Stimulated activated CD4-positive, alpha-beta T cell treated with anti-CD3 and anti-CD28 coated beads, Interleukin-4, amount 100 ng/mL, for 1 hour (primary cell): ENCODE results near the gene MFSD11.
"Not testable (repeated sequence)": the region's sequence is repeated elsewhere in the genome, so short reads cannot be mapped to it uniquely, and the experiment has no call there.

Experiments used
- DNase-seq: peaks from one replicate; pipeline ENCODE4 v3.0.0-alpha.2; 2020

Gene MFSD11

DNA sequence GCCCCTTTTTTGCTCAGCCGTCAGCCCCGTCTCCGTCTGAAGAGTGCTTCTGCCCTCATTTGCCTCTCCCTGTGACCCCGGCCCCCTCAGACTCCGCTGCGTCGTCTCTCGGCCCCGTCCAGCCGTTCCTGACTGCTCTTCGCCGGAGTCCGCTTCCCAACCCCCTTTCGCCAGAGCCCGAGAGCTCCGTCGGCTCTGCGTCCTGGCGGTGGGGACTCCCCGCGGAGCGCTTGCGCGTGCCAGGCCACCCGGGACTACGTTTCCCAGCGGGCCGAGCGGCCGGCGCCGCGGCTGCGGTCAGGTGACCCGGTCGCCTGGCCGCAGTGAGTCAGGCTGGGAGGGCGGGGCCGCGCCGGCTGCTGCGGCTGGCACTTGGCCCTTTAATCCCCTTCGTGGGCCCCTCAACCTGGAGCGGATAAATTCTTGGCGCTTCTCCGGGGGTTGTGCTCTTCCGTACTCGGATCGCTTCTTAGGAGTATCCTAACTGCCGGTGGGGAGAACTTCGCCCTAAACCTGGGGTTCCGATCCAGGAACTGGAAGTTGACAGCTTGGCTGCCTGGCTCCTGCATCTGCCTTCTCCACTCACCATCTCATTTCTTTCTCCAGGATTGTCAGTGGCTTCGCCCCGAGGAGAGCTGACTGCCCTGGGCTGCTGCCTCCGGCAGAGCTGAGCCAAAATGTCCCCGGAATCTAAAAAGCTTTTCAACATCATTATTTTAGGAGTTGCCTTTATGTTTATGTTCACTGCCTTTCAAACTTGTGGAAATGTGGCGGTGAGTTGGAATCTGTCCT, at the start of gene MFSD11:
Gene MFSD11 (plus strand): TSS at position 444 of the 792 bp plus-strand sequence. CDS start 234 bp downstream, at position 678.
- peak; percentile 93 for DNase-seq

DNA sequence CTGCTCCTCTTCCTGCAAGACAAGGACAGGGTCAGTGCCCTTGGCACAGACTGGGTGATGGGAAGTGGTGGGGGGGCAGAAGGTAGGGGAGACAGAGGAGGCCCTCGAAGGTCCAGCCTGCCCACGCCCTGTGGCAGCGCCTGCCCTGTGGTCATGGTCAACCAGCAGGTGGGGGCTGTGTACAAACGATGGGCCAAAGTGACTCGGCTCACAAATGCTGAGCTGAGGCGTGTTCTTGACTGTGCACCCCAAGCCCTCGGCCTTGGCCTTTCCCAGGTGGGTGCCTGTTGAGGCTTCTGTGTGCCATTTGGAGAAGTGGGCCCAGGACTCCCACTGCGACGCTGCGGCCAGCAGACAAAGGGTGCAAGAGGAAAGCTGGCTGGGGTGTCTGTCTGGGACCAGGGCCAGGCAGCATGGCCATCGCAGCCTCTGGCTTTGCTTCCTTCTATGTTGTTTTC, 49.7 kb upstream of the MFSD11 start:
- DNase-seq, result no peak

DNA sequence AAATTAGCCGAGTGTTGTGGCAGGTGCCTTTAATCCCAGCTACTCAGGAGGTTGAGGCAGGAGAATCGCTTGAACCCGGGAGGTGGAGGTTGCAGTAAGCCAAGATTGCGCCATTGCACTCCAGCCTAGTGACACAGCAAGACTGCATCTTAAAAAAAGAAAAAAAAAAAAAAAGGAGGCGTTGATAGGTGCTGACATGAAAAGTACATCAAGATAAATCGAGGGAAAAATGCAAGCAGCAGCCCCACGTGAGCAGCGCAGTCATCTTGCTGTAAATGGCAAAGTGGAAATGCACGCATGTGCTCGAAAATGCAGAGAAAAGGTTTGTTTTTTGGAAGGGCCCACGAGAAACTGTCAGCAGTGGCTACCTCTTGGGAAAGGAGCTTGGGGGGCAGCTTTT, 48.1 kb upstream of the MFSD11 start:
- DNase-seq, result no peak

DNA sequence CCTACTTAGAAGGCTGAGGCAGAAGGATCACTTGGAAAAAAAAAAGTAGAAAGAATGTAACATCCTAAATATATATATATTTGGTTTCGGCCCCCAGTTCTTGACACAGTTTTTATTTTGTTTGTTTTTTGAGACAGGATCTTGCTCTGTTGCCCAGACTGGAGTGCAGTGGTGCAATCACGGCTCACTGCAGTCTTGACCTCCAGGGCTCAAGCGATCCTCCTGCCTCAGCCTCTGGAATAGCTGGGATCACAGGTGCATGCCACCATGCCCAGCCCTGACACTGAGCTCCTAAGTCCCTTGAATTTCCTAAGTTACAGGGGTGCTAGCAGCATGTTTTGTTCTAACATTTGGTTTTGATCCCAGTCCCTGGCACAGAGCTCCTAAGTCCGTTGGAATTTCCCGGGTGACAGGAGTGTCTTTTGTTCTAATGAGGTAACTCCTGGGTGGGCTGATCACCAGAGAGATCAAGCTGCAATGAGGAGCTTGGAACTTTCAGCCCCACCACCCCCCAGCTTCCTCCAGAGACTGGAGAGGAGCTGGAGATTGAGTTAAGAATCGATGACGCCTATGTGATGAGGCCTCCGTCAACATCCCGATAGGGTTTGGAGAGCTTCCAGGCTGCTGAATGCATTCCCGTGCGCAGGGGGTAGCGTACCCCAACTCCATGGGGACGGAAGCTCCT, 47.2 kb upstream of the MFSD11 start:
- no peak for DNase-seq

DNA sequence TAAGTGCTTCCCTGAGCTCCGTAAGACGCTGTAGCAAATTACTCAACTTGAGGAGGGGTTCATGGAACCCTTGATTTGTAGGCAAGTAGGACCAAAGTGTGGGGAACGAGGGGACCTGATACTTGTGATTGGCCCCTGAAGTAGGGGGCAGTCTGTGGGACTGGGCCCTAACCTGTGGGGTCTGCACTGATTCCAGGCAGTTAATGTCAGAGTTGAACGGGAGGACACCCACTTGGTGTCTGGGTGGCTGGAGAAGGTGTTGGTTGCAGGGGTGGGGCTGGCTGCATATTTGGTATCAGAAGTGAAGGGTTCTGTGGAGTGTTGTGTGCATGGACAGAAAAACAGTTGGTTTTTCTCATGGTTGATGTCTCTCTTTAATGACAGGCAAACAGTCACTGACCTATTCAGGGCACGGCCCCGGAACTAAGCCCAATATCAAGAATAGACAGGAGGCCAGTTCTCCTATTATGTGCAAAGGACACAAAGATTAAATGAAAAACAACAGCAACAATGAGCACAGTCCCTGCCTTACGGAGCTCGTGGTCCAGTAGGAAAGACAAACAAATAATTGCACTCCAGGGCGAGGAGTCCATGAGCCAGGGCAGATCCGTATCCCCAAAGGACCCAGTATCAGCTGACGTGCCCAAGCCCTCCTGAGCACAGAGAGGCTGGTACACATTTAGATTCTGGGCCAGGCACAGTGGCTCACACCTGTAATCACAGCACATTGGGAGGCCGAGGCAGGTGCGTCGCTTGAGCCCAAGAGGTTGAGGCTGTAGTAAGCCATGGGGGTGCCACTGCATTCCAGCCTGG, 46.3 kb upstream of the MFSD11 start:
- no peak for DNase-seq

DNA sequence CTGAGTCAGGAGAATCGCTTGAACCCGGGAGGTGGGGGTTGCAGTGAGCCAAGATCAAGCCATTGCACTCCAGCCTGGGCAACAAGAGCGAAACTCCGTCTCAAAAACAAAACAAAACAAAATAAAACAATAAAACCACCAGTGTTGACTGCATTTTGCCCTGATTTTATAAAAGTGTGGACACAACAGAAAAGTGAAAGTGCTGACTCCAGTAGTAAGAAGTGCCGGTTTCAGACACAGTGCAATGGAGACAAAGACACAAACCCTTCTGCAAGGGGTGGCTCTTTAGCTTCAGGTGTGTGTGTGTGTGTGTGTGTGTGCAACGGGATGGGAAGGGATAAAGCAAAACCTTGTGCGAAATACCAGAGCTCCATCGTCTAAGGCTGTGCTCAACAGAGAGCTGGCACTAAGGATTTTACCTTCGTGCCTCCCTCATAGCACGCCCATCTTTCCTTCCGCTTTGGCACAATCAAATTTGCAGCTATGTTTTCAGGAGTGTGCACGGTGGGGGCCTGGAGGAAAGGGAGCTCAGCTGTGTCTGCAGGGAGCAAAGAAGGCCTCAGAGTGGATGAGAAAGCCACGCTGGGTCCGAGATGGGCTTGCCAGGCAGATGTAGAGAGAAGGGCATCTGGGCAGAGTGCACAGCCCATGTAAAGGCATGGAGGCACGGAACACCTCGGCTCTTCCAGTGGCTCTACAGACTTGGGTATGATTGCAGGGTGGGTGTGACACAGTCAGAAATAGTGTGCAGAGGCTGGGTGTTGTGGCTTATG, 42.7 kb upstream of the MFSD11 start:
- no peak for DNase-seq

DNA sequence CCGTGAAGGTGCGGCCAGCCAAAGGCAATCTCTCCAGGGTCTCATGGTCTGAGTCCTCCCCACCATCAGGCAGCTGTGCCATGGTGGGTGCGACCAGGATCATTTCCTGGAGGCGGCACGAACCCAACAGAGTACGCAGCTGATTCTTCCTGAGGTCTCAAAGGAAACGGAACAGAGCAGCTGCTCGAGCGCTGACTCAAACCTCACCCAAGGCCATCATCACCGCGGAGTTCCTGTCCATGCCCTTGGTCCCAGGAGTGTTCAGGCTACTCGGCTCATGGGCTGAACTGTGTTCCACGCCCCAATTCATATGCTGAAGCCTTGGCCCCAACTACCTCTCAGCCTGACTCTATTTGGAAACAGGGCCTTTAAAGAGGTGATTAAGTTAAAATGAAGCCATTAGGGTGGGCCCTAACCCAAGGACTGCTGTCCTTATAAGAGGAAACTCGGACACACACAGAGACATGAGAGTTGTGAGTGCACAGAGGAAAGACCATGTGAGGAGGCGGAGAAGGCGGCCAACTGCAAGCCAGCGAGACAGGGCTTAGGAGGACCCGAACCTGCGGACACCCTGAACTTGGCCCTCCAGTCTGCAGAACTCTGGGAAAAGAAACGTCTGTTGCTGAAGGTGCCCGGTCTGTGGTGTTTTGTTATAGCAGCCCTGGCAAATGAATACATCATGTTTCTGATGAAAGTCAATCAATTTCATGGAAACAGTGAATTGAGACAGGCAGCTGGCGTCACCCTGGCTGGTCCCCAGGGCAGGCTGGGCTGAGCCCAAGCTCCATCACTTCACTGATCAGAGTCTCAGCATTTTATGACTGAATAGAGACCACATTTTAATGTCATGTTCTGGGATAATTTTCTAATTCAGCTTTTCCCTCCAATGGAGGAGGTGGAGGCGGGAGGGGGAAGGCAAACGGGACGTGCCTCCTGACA, 40.9 kb upstream of the MFSD11 start:
- no peak for DNase-seq

DNA sequence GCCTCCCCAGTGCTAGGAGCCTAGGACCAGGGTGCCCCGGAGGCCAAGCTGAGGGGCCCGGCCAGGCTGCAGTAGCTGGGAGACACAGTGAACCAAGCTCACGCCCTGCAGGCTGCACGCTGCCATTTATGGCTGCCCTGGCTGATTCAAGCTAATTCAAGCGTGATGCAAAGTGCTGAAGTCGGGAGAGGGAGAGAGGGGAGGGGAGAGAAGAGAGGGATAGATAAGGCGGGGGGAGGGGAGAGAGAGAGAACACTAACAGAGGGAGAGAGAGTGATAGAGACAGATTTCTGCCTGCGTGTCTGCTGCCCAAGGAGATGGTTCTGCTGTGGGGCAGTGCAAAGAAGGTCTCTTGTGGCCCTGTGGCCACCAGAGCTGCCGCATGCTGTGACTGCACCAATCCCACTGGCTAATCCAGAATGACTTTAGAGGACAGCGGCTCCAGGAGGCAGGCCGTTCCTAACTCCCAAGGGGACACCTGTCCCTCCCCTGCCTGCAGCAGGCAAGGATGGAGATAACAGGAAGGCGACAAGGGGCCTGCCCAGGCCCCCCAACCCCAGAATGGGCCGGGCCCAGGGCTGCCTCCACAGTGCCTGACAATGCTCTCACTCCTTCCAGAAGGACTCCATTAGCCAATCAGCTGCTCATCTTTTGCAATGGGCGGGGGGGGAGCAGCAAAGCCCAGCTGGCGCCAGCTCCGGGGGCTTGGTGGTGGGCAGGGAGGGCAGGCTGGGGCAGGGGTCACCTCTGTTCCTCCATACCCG, 40.0 kb upstream of the MFSD11 start:
- DNase-seq, result no peak

DNA sequence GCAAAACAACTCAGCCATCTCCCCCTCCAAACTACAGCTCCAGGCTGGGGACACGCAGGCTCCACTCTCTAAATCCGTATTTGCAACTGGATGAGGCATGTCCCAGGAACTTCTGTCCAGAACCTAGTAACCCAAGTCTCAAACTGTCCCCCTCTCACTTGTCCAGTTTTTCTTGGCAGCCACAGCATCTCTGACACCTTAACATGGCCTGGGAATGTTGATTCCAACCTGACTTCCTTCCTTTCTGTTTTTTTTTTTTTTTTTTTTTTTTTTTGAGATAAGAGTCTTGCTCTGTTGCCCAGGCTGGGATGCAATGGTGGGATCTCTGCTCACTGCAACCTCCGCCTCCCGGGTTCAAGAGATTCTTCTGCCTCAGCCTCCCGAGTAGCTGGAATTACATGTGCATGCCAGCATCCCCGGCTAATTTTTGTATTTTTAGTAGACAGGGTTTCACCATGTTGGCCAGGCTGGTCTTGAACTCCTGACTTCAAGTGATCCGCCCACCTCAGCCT, 39.4 kb upstream of the MFSD11 start:
- not testable (repeated sequence) for DNase-seq

DNA sequence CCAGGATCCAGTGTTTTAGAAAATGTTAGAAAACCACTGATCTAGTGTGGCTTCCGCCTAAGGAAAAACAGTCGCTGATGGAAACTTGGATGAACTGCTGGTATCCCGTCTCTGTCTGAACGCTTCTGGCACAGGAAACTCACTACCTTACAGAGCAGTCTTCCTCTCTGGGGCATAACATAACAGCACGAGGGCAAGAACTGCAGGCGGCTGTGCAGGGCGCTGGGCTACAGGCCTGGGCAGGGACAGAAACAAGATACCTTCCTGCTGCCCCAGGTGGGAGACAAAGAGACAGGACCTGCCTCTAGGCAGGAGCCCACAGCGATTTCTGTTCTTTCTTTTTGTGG, 37.7 kb upstream of the MFSD11 start:
- DNase-seq, result no peak

DNA sequence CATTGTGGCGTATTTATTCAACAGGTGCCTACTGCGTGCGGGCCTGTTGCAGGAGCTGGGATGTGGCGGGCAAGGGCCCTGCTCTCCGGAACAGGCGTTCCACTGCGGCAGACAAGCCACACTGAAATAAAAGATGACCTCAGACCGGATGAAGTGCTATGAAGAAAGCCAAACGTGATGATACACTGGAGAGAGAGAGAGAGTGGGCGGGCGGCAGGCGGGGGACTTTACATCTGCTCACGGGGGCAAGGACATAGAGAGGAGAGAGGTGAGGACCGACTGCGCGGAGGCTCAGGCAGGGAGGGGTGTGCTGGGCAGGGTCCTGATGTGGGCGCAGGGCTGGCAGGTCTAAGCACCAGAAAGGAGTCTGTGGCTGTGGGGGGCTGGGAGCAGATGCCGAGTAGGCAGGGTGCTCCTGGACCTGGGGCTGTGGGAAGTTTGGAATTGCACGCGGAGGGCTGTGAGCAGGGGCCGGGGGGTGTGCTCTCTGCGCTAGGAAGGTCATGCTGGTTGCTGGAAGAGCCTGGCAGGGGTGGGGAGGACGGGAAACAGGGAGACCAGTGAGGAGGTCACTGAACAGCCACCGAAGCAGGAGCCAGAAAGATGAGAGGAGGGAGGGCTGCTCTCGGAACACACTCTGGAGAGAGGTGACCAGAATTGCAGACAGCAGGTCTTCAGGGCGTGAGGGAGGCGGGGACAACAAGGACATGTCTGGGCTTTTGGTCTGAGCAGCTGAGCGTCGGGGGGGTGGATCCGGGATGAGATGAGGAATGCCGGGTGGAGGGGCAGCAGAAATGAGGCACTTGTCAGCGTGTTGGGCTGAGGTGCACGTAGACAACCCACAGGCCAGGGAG, 37.1 kb upstream of the MFSD11 start:
- DNase-seq, result no peak

DNA sequence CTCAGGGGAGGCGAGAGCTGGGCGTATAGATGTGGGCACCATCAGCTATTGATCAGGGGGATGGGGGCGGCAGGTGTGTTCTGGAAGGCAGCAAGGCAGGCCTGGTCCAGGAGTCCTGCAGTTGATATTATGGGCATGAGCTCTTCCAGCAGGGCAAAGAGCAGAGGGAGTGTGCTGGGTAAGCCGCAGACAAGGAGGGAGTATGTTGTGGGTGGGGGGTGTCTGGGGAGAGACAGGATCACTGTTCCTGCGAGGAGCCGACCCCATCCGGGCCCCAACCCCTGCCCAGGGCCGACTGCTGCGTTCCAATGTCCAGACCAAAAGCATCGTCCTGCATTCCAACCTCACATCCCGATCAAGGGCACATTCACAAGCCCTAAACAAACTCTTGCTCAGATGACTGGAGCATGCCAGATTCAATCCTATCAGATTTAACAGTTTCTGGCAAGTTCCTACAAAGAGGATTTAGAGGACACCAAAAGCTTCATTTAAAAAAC, 36.4 kb upstream of the MFSD11 start:
- DNase-seq, result no peak

DNA sequence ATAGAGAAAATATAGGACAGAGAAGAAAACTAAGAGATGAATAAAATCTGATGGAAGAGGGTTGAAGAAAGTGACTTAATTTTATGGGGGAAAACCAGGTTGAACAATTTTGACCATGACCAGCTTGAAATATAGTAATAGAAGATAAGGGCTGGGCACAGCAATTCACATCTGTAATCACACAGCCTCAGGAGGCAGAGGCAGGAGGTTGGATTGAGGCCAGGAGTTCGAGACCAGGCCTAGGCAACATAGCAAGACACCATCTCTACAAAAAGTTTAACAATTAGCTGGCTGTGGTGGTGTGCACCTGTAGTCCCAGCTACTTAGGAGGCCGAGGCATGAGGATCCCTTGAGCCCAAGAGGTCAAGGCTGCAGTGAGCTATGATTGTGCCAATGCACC, 35.8 kb upstream of the MFSD11 start:
- DNase-seq, result no peak

DNA sequence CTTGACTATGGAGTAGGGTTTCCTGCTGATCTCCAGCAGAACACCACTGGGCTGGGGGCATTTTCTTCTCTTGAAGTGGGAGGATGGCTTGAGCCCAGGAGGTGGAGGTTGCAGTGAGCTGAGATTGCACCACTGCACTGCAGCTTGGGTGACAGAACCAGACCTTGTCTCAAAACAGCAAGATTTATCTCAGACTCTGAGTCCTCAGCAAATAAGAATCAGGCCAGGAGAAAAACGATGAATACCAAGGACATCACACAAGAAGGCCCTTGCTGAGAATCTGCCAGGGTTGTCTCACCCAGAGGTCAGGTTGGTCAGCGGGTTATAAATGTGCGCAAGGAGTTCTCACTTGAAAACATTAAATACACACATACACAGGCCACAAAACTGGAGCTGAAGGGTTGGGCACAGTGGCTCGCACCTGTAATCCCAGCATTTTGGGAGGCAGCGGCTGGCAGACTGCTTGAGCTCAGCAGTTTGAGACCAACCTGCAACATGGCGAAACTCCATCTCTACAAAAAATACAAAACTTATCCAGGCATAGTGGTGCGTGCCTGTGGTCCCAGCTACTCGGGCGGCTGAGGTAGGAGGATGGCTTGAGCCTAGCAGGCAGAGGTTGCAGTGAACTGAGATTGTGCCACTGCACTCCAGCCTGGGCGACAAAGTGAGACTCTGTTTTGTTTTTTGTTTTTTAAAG, 34.8 kb upstream of the MFSD11 start:
- no peak for DNase-seq

DNA sequence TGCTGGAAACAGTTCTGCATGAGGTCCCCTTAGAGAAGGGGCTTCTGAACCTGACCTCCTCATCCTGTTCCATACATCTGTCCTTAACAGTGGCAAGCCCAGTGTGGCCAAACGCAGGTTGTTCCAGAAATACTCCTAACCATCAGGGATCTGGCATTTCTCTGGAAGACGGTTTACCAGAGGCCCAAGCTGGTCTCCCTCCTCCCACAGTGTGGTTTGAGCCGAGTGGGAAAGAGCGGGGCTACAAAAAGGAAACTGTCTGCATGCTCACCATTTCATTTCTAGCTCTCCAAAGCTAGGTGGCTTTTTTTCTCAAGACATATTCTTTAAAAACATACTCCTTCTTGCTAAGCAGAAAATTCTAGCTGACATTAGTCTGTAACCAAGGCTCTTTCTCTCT, 33.1 kb upstream of the MFSD11 start:
- DNase-seq, result no peak

DNA sequence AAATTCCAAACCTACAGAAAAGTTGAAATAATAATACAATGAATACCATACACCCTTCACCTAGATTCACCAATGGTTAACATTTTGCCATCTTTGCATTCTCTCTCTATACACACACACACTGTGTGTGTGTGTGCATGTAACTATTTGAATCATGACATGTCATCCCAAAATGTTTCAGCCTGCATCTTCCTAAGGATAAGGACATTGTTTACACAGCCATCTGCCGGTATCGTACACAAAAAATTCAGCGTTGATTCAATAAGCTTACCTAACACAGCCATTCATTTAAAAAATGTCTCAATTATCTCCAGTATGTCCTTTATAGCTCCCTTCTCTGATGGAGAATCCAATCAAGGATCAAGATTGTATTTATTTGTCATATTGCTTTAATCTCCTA, 31.1 kb upstream of the MFSD11 start:
- DNase-seq, result no peak

DNA sequence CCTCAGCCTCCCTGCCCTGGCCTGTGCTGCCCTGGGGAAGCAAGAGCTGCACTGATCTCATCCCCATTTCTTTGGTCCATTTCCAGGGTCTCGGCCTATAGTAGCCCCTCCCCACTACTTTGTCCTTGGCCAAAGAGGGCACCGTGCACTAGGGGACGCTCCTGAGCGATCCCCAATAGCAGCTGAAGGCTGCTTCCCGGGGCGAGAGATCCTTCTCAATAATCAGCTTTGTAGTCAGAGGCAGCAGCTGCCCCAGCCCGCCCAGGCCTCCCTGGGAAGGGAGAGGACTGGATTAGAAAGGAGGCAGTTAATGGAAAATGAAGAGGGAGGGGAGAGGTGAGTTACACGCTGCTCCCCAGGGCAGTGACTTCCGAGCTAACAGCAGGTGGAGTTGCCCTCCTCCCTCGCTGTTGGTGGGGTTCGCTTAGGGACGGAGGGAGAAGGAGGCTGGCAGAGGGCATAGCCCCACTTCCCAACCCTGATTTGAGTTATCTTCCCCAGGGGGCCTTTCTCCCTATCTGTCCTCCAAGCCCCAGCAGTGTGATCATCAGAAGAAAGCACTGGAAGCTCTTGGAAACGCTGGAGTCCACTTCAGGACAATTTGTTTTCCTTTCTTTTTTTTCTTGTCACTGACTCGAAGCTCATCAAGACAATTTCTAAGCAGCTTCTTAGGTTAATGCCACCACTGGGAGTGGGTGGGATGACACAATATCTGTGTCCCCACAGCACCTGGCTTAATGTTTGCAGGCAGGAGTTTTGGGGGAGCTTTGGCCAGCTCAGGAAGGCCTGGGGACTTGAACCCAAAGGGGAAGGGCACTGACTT, 29.7 kb upstream of the MFSD11 start:
- DNase-seq, result no peak
